Measurements from ENCODE around the gene XIAP.

- TF ChIP-seq CTCF (IDR thresholded peaks at IDR 0.05; ENCODE audit: low read length) (no peak), EZH2 (optimal IDR thresholded peaks at IDR 0.05; ENCODE audit: low read depth, low read length) (no peak), EZH2phosphoT487 (IDR thresholded peaks at IDR 0.05; ENCODE audit: low read length) (no peak)
Measured at GRCh38 chrX:123909523-123909922, 49.7 kb downstream of the XIAP start.
